GM12878 (cell line): Measurements from ENCODE around the gene UNKL. TPM values are rescaled to one million over a fixed set of nuclear protein-coding genes. Genes with fewer than 3 reads are reported as not detected.

Source experiments
- ATAC-seq: fragments of 200-7000 bp; cut with Tn5 transposase; 3 replicates; pipeline ENCODE4 v1.9.1; 2020; ENCODE audit warnings: mild to moderate bottlenecking, moderate library complexity
- BruUV-seq: library from RNA; stranded (reverse); fragments of 400-500 nt; replicated peaks from 2 replicates; lab custom pipeline; 2021; lab: Mats Ljungman, UMichigan
- CTCF ChIA-PET: fragments of 300-600 bp; sonication (Branson Sonifier 250); formaldehyde crosslinking; extraction: SDS; loops from one replicate; lab custom pipeline; 2021; ENCODE audit warnings: inconsistent platforms; lab: Yijun Ruan, JAX
- POLR2A ChIA-PET: fragments of 350-600 bp; formaldehyde crosslinking; extraction: SDS; loops from one replicate; lab custom pipeline; 2021; ENCODE audit warnings: inconsistent platforms; lab: Charles Lee
- RAD21 ChIA-PET: fragments of 300-600 bp; sonication (Branson Sonifier 250); formaldehyde crosslinking; loops from one replicate; lab custom pipeline; 2023; ENCODE audit warnings: antibody characterized with exemption; ENCODE audit not compliant: unreplicated experiment; lab: Charles Lee
- SMC1A ChIA-PET: fragments of 300-600 bp; sonication (Branson Sonifier 250); formaldehyde crosslinking; loops from one replicate; lab custom pipeline; 2023; ENCODE audit not compliant: unreplicated experiment, uncharacterized antibody; lab: Charles Lee
- DNase-seq: peaks from one replicate; pipeline ENCODE4 v3.0.0-alpha.2; 2011; ENCODE audit warnings: low read depth, low spot score
- FAIRE-seq: peaks from 3 replicates; lab custom pipeline; 2011; peaks lifted over from hg19 to GRCh38; lab: Jason Lieb, UNC
- H2AFZ ChIP-seq: 2 replicates; pipeline ENCODE4 v1.6.0; 2011; ENCODE audit warnings: low read depth, low read length, control low read depth; ENCODE audit not compliant: control insufficient read depth
- H3K27ac ChIP-seq: 2 replicates; pipeline ENCODE4 v1.5.1; 2011; ENCODE audit warnings: control low read depth; ENCODE audit not compliant: control insufficient read depth, insufficient read depth
- H3K27me3 ChIP-seq, 2 experiments: replicated peaks in 1 of 2; 2 replicates each; pipeline versions ENCODE4 v1.6.0 to v1.6.1; 2011; ENCODE audit warnings: low read length in 1 of 2; ENCODE audit not compliant: control insufficient read depth in 2 of 2, insufficient read depth in 2 of 2
- H3K36me3 ChIP-seq, 2 experiments: 2 replicates each; pipeline ENCODE4 v1.5.1; 2011; ENCODE audit warnings: low read length in 1 of 2; ENCODE audit not compliant: control insufficient read depth in 2 of 2, insufficient read depth in 2 of 2
- H3K4me1 ChIP-seq: 2 replicates; pipeline ENCODE4 v1.6.1; 2011; ENCODE audit warnings: mild to moderate bottlenecking, low read length, moderate library complexity, mixed read lengths; ENCODE audit not compliant: control insufficient read depth, insufficient read depth
- H3K4me2 ChIP-seq: 2 replicates; pipeline ENCODE4 v1.6.0; 2011; ENCODE audit warnings: control low read depth; ENCODE audit not compliant: control insufficient read depth, insufficient read depth
- H3K4me3 ChIP-seq: fragments of 200-600 bp; sonication (generic); 2 replicates; pipeline ENCODE4 v1.5.1; 2016
- H3K79me2 ChIP-seq: 2 replicates; pipeline ENCODE4 v1.6.0; 2011; ENCODE audit warnings: low read length; ENCODE audit not compliant: control insufficient read depth, insufficient read depth
- H3K9ac ChIP-seq: 2 replicates; pipeline ENCODE4 v1.8.0; 2011; ENCODE audit warnings: low read length, control low read depth, mixed read lengths; ENCODE audit not compliant: control insufficient read depth, insufficient read depth
- H3K9me3 ChIP-seq: replicated peaks from 3 replicates; pipeline ENCODE4 v1.5.1; 2011; ENCODE audit warnings: mild to moderate bottlenecking, low read length; ENCODE audit not compliant: control insufficient read depth, insufficient read depth
- H4K20me1 ChIP-seq: 2 replicates; pipeline ENCODE4 v1.6.0; 2011; ENCODE audit not compliant: control insufficient read depth, insufficient read depth
- ESRRA ChIP-seq: IDR thresholded peaks from 2 replicates; pipeline ENCODE4 v1.6.1; 2012; ENCODE audit warnings: mild to moderate bottlenecking, low read length, improper control_type of control experiment
- POLR2A ChIP-seq: IDR thresholded peaks from 2 replicates; pipeline ENCODE4 v1.6.1; 2011; ENCODE audit warnings: low read depth, mild to moderate bottlenecking, low read length
- POLR2AphosphoS2 ChIP-seq: IDR thresholded peaks from 2 replicates; pipeline ENCODE4 v1.6.1; 2011; ENCODE audit warnings: low read depth, mild to moderate bottlenecking, low read length, improper control_type of control experiment, moderate library complexity
- POLR2AphosphoS5 ChIP-seq: IDR thresholded peaks from 2 replicates; pipeline ENCODE4 v1.6.1; 2011; ENCODE audit warnings: mild to moderate bottlenecking, low read length, inconsistent platforms
- YBX1 ChIP-seq: fragments of 450-650 bp; IDR thresholded peaks from 2 replicates; pipeline ENCODE4 v1.6.1; 2016; ENCODE audit warnings: antibody characterized with exemption
- WGBS: methylation state at CpG from one replicate; pipeline ENCODE4 v1.1.6; 2016; ENCODE audit warnings: low lambda C conversion rate; ENCODE audit not compliant: insufficient replicate concordance, insufficient coverage; ENCODE audit errors: missing lambda C conversion rate; 5-methylcytosine and 5-hydroxymethylcytosine counted together
- in situ Hi-C: fragments of 300-500 bp; cut with MboI; formaldehyde crosslinking; loops from 9 replicates; pipeline ENCODE4 v1.14.3; 2018; ENCODE audit warnings: mixed read lengths
- intact Hi-C: fragments of 100-400 bp; cut with micrococcal nuclease; formaldehyde crosslinking; loops from one replicate; pipeline ENCODE4 v1.14.2; 2022; ENCODE audit not compliant: unreplicated experiment
- polyA plus RNA-seq, 11 experiments: library from polyadenylated mRNA; depleted of rRNA in 4 of 11; unstranded in 6 of 11; stranded (reverse) in 5 of 11; fragments of >200 nt; fragmentation: Nextera tagmentation in 4 of 11; fragmentation: Illumina TruSeq in 1 of 11; extraction: Ambion mirVana in 4 of 11; extraction: Trizol in 1 of 11; gene quantifications; 1 replicate in 1 of 11; 2 replicates in 10 of 11; pipeline versions ENCODE4 v1.2.1 to v1.2.3, GENCODE V29; 2011 to 2016; ENCODE audit warnings: inconsistent platforms in 2 of 11, missing spikeins in 2 of 11, low read depth in 1 of 11
- total RNA-seq, 4 experiments: library from RNA; depleted of rRNA in 3 of 4; stranded (reverse); fragments of >200 nt in 3 of 4; fragmentation: Illumina TruSeq in 1 of 4; extraction: Trizol in 1 of 4; gene quantifications; 2 replicates each; pipeline versions ENCODE4 v1.2.1 to v1.2.3, GENCODE V29; 2013 to 2021
- TF ChIP-seq, protein P1 (sequence below): fragments of 450-650 bp; IDR thresholded peaks from 2 replicates; pipeline ENCODE4 v1.6.1; 2017; ENCODE audit warnings: mild to moderate bottlenecking
- TF ChIP-seq, protein P2 (sequence below): IDR thresholded peaks from 2 replicates; pipeline ENCODE4 v1.6.1; 2011; ENCODE audit warnings: borderline replicate concordance, low read depth, mild to moderate bottlenecking, moderate library complexity, low read length; ENCODE audit not compliant: insufficient read depth, poor library complexity, severe bottlenecking

UNKL gene
- total and polyA plus RNA-seq, 10 of the 15 experiments (the other 5 are each of a cell fraction or from before 2014, with no cell fraction given) = 0.40 to 21.6 (median 9.1) TPM

DNA sequence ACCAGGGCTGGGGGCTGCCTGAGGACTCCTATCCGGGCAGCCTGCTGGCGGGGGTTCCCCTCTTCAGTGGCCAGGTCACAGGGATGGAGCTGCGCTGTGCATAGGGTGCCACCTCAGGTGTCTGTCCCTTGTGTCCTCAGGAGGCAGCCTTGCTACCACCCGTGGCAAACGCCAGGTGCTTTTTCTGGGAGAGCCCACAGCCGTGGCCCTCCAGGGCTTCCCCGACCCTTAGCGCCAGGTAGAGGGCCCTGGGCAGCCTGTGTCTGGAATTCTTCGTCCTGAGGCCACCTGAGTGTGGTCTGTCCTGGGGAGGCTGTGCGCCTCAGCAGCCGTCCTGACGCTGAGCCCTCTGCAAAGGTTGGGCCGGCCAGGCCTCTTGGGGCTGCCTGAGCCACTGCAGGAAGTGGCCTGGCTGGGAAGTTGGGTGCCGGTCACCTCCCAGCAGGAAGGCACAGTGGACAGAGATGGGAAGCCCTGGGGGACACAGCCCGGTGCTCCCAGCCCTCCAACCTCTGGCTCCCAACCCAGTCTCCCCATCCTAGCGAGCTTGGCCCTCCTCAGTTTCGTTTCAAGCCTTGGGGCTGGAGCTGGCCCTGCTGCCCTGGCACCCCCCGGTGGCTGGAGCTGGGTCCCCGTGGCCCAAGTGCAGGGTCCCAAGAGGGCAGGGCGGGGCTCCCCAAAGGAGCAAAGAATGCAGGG, 88.7 kb downstream of the UNKL start:
- 18% methylated on average over 20 of the region's 20 CpGs for WGBS
- intact Hi-C loops (no loop called here), in situ Hi-C loops (no loop called here)
- ChIA-PET RAD21 (interaction anchor here (0.7 kb wide), 1 partner anchor 17 kb away, joined by 3 read pairs; no protein-coding TSS in a partner anchor), SMC1A (no interaction called here), CTCF (no interaction called here), POLR2A (interaction anchor here (0.6 kb wide), 1 partner anchor 871 kb away, joined by 14 read pairs; no protein-coding TSS in a partner anchor)
- Histone ChIP-seq H4K20me1 (no peaks in the 10 kb centered on the region), H3K27ac (no peak overlapping the region), H3K4me1 (peaks cover 3% of the 10 kb centered on the region; the same call in 1 of the 2 replicates), H3K4me2 (no peak overlapping the region), H2AFZ (no peak overlapping the region), H3K27me3 (no peaks in the 10 kb centered on the region), H3K9me3 (peaks cover 2% of the 10 kb centered on the region; the same call in 2 of the 3 replicates), H3K79me2 (no peaks in the 10 kb centered on the region), H3K4me3 (no peak overlapping the region), H3K36me3 (peaks cover 0 to 15% of the 10 kb centered on the region in 2 experiments; a peak in 3 of 4 replicates), H3K9ac (no peak overlapping the region)
- FAIRE-seq = no peak
- ATAC-seq = peak; percentile 33
- DNase-seq = no peak
- TF ChIP-seq YBX1 (no peak), POLR2A (peak; percentile 69), POLR2AphosphoS2 (peak; percentile 82; the same call in 1 of the 2 replicates), ESRRA (no peak), POLR2AphosphoS5 (0 out of 2 replicates have a peak, but pooled peaks have one; percentile 53)
- TF ChIP-seq, protein P1, sequence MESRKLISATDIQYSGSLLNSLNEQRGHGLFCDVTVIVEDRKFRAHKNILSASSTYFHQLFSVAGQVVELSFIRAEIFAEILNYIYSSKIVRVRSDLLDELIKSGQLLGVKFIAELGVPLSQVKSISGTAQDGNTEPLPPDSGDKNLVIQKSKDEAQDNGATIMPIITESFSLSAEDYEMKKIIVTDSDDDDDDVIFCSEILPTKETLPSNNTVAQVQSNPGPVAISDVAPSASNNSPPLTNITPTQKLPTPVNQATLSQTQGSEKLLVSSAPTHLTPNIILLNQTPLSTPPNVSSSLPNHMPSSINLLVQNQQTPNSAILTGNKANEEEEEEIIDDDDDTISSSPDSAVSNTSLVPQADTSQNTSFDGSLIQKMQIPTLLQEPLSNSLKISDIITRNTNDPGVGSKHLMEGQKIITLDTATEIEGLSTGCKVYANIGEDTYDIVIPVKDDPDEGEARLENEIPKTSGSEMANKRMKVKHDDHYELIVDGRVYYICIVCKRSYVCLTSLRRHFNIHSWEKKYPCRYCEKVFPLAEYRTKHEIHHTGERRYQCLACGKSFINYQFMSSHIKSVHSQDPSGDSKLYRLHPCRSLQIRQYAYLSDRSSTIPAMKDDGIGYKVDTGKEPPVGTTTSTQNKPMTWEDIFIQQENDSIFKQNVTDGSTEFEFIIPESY = no peak
- TF ChIP-seq, protein P2, sequence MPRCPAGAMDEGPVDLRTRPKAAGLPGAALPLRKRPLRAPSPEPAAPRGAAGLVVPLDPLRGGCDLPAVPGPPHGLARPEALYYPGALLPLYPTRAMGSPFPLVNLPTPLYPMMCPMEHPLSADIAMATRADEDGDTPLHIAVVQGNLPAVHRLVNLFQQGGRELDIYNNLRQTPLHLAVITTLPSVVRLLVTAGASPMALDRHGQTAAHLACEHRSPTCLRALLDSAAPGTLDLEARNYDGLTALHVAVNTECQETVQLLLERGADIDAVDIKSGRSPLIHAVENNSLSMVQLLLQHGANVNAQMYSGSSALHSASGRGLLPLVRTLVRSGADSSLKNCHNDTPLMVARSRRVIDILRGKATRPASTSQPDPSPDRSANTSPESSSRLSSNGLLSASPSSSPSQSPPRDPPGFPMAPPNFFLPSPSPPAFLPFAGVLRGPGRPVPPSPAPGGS = peak; percentile 35
- no TSS peak for BruUV-seq
